HL-60 (cell line): Measurements from ENCODE around the gene SORL1.

Experiments
- POLR2AphosphoS5 ChIP-seq: IDR thresholded peaks from 2 replicates; pipeline ENCODE4 v1.6.1; 2012; ENCODE audit warnings: low read depth
- TF ChIP-seq, protein P1 (sequence below): IDR thresholded peaks from one replicate; pipeline ENCODE4 v1.5.1; 2011; ENCODE audit warnings: low read length, control low read depth, inconsistent platforms; ENCODE audit not compliant: insufficient read depth

DNA sequence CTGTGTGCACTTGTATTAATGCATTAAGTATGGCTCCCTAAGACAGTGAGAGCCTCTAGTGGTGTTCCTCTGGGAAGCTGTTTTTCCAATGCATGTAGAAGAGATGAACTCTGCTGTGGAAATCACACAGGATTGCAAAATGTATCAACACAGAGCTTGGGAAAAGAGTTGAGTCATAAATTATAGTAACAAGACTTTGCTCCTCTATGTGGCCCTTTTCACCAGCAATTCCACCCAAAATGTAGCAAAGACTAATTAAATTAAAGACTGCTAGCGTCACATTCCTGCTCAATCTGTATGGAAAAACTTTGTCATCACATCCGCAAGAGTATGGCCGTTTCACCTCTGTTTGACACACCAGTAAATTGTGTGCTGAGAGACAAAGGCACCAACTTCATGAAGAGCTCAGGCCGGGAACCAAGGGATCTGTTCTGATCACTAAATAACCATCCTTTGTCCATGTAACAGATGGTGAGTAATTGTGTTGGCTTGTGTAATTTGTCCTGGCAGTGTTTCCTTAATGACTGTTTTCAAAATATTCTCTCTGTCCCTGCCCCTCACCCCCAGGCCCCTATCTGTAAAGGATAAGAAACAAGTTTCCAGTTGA, 209.9 kb downstream of the SORL1 start:
- no peak for TF ChIP-seq POLR2AphosphoS5
- TF ChIP-seq, protein P1, sequence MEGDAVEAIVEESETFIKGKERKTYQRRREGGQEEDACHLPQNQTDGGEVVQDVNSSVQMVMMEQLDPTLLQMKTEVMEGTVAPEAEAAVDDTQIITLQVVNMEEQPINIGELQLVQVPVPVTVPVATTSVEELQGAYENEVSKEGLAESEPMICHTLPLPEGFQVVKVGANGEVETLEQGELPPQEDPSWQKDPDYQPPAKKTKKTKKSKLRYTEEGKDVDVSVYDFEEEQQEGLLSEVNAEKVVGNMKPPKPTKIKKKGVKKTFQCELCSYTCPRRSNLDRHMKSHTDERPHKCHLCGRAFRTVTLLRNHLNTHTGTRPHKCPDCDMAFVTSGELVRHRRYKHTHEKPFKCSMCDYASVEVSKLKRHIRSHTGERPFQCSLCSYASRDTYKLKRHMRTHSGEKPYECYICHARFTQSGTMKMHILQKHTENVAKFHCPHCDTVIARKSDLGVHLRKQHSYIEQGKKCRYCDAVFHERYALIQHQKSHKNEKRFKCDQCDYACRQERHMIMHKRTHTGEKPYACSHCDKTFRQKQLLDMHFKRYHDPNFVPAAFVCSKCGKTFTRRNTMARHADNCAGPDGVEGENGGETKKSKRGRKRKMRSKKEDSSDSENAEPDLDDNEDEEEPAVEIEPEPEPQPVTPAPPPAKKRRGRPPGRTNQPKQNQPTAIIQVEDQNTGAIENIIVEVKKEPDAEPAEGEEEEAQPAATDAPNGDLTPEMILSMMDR = no peak
